VCaP (cell line): Measurements from ENCODE around the gene MYMX.

Experiments used
- H3K27ac ChIP-seq: fragments of 450-650 bp; 2 replicates; pipeline ENCODE4 v1.5.1; 2017
- CTCF ChIP-seq: fragments of 450-650 bp; conservative IDR thresholded peaks from 2 replicates; pipeline ENCODE4 v1.5.1; 2017; ENCODE audit warnings: mild to moderate bottlenecking, moderate library complexity

MYMX gene

GRCh38 chr6:44257753-44258324, 41.1 kb downstream of the MYMX start:
- peak overlapping the region; percentile 95 for H3K27ac ChIP-seq
- no peak; the same call in none of the 2 replicates for TF ChIP-seq CTCF

- TF ChIP-seq CTCF, result no peak
- peak overlapping the region; percentile 95; the same call in 1 of the 2 replicates for H3K27ac ChIP-seq
These were observed 41.7 kb downstream of the MYMX start for GRCh38 chr6:44258325-44258863.

- H3K27ac ChIP-seq, result no peak overlapping the region
These were observed 42.2 kb downstream of the MYMX start for GRCh38 chr6:44258921-44259320.

GRCh38 chr6:44260011-44260410, 43.3 kb downstream of the MYMX start:
- H3K27ac ChIP-seq, result no peak overlapping the region
- no peak for TF ChIP-seq CTCF

More at GRCh38 chr6:44258921-44259320, 42.2 kb downstream of the MYMX start:
- no peak for TF ChIP-seq CTCF

GRCh38 chr6:44260451-44261297, 43.9 kb downstream of the MYMX start:
- no peak for TF ChIP-seq CTCF
- H3K27ac ChIP-seq, result no peak overlapping the region

GRCh38 chr6:44261581-44261980, 44.9 kb downstream of the MYMX start:
- no peak overlapping the region for H3K27ac ChIP-seq
- TF ChIP-seq CTCF, result no peak
